Central memory CD8-positive, alpha-beta T cell (primary cell): ENCODE data around the gene FLNA.
"Not testable (repeated sequence)": the region's sequence is repeated elsewhere in the genome, so short reads cannot be mapped to it uniquely, and the experiment has no call there.

Experiments used
- ATAC-seq: fragments of 150-1000 bp; cut with Tn5 transposase; replicated peaks from 2 replicates; pipeline ENCODE4 v1.10.0; 2022; ENCODE audit warnings: mild to moderate bottlenecking, moderate FRiP score, moderate number of reproducible peaks; ENCODE audit not compliant: poor library complexity, severe bottlenecking; ENCODE audit errors: extremely low read depth
- DNase-seq, 2 donors: peaks; one replicate each; pipeline ENCODE4 v3.0.0; 2021; ENCODE audit warnings: low spot score in 2 of 2
- H3K27ac Mint-ChIP-seq: one replicate; pipeline ENCODE4 v1.8.0; 2022; ENCODE audit warnings: low read depth, mild to moderate bottlenecking, moderate library complexity, mixed read lengths
- H3K27me3 Mint-ChIP-seq: one replicate; pipeline ENCODE4 v1.8.0; 2022; ENCODE audit warnings: mixed read lengths
- H3K36me3 Mint-ChIP-seq: one replicate; pipeline ENCODE4 v1.8.0; 2022; ENCODE audit warnings: mild to moderate bottlenecking, moderate library complexity, mixed read lengths; ENCODE audit not compliant: insufficient read depth
- H3K4me1 Mint-ChIP-seq: one replicate; pipeline ENCODE4 v1.8.0; 2022; ENCODE audit warnings: mixed read lengths
- H3K4me3 Mint-ChIP-seq: one replicate; pipeline ENCODE4 v1.8.0; 2022; ENCODE audit warnings: mild to moderate bottlenecking, moderate library complexity, mixed read lengths
- H3K9me3 Mint-ChIP-seq: one replicate; pipeline ENCODE4 v1.8.0; 2022; ENCODE audit warnings: mixed read lengths

FLNA gene

GRCh38 chrX:154403192-154403591, 28.8 kb upstream of the FLNA start:
- DNase-seq (no peak), ATAC-seq (no peak)
- no peaks in the 10 kb centered on the region for H3K9me3 Mint-ChIP-seq
- H3K4me1 Mint-ChIP-seq, result peaks cover 15% of the 10 kb centered on the region
- H3K36me3 Mint-ChIP-seq, result peaks cover 36% of the 10 kb centered on the region
- H3K4me3 Mint-ChIP-seq, result no peak overlapping the region
- H3K27me3 Mint-ChIP-seq, result no peaks in the 10 kb centered on the region
- no peak overlapping the region for H3K27ac Mint-ChIP-seq

GRCh38 chrX:154402622-154403127, 28.2 kb upstream of the FLNA start:
- Mint-ChIP-seq H3K27me3 (no peaks in the 10 kb centered on the region), H3K9me3 (no peaks in the 10 kb centered on the region), H3K36me3 (peaks cover 41% of the 10 kb centered on the region), H3K4me3 (no peak overlapping the region), H3K27ac (no peak overlapping the region), H3K4me1 (peaks cover 18% of the 10 kb centered on the region)
- DNase-seq, result no peak
- no peak for ATAC-seq

DNA sequence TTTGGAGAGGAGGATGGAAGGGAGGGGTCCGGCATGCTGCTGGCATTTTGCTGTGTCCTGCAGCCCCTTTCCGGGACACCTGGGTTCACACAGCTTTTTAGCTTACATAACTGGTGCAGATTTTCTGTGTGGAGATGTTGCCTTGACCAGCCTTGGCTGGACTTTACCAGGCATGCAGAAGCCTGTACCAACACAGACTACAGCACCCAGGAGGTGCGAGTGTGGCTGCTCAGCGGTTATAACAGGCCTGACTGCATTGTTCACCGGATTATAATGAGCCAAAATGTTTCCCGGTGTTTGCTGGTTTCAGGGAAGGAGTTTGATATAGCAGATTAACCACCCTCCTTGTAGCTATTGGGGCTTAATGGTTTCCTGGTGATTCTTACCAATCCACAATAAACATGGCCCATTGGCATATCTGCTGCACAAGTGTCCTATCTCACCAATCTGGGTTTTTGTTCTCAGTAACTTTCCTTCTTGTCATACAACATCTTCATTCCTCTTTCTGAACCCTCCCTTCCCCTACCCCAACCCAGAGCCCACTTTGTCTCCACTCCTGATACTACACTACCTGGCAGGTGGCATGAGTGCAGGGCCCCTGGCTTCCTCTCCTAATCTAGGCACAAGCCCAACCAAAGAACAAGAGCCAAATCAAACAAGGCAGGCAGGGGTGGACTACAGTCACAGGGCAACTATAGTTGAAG, 27.6 kb upstream of the FLNA start:
- H3K4me1 Mint-ChIP-seq, result peaks cover 18% of the 10 kb centered on the region
- no peak overlapping the region for H3K27ac Mint-ChIP-seq
- H3K36me3 Mint-ChIP-seq, result peaks cover 43% of the 10 kb centered on the region
- no peak for DNase-seq
- H3K27me3 Mint-ChIP-seq, result no peaks in the 10 kb centered on the region
- H3K4me3 Mint-ChIP-seq, result no peak overlapping the region
- ATAC-seq, result no peak
- no peaks in the 10 kb centered on the region for H3K9me3 Mint-ChIP-seq

DNA sequence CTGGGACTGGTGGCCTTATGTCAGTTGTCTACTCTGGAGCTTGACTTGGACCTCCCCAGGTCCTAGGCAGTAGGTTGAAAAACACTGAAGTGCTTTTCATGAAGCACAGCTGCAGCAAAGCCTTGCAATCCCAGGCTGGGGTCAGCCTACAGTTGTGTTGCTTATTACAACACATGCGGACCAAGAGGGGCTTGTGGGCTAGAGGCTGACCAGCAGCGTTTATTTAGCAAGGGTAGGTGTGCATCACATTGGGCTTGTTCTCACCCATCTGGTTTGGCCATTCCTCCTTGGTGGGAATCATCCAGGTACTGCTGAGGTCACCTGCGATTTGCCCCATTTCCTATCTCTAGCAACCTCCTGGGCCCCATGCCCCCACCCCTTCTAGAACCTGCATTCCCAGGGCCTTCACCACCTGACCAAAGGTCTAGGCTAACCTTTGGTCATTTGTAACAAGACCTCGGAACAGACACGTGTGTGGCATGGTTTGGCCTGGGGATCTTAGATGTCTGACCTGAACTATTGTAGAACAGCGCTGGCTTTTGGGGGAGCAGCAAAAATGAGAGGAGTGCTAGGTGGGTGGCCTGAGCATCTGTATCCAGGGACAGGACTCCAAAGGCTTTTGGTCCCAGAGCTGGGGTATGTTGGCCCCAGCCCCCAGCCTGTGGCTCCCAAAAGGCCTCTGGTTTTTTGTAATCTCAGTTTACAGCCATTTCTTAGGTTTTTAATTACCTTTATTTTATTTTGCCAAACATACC, 26.8 kb upstream of the FLNA start:
- Mint-ChIP-seq H3K27ac (no peak overlapping the region), H3K9me3 (no peaks in the 10 kb centered on the region), H3K4me3 (peak overlapping the region; percentile 48), H3K27me3 (no peaks in the 10 kb centered on the region), H3K36me3 (peaks cover 45% of the 10 kb centered on the region), H3K4me1 (peaks cover 18% of the 10 kb centered on the region)
- DNase-seq (no peak), ATAC-seq (no peak)

DNA sequence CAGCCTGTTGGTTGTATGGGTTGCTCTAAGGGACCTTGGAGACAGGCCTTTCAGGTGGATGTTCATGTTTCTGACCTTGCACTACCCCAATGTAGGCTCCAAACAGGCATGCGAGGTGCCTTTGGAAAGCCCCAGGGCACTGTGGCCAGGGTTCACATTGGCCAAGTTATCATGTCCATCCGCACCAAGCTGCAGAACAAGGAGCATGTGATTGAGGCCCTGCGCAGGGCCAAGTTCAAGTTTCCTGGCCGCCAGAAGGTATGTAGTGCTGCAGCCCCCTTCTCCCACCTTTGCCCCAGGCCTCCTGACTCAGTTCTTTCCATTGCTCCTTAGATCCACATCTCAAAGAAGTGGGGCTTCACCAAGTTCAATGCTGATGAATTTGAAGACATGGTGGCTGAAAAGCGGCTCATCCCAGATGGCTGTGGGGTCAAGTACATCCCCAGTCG, 26.0 kb upstream of the FLNA start:
- Mint-ChIP-seq H3K4me3 (peak overlapping the region; percentile 98), H3K4me1 (peaks cover 18% of the 10 kb centered on the region), H3K27ac (peak overlapping the region; percentile 99), H3K36me3 (peaks cover 45% of the 10 kb centered on the region)
- H3K9me3 Mint-ChIP-seq, DNase-seq, H3K27me3 Mint-ChIP-seq, ATAC-seq: not testable (repeated sequence)

DNA sequence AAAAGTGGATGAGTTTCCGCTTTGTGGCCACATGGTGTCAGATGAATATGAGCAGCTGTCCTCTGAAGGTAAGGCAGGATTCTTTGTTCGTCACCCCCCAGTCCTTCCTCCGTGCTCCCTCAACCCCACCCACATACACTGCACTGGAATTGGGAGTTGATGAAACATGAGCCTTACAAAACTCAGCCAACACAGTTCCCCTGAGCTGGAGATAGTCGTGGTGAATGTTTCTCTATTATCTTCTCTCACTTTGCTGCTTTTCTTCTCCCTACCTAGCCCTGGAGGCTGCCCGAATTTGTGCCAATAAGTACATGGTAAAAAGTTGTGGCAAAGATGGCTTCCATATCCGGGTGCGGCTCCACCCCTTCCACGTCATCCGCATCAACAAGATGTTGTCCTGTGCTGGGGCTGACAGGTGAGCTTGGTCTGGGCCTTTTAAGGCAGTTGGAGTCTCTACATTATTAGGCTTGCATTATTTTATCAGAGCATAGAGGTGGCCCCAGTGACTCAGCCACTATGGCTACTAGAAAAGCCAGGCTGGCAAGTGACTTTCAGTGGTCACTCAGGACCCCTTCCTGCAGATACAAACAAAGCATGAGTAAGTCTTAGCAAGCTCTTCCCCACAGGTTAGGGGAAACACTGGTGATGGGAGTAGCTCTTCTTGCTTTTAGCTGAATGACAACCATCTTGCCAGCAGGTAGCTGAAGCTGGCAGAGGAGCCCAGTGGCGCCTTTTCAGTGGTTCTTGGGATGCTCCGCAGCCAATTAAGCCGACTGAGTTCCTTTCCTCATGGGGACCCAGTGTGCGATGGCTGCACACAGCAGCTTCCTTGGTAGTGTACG, 25.3 kb upstream of the FLNA start:
- DNase-seq (no peak), ATAC-seq (no peak)

GRCh38 chrX:154398668-154399526, 24.5 kb upstream of the FLNA start:
- Mint-ChIP-seq H3K9me3 (no peaks in the 10 kb centered on the region), H3K4me1 (peaks cover 18% of the 10 kb centered on the region), H3K36me3 (peaks cover 44% of the 10 kb centered on the region), H3K27ac (peak overlapping the region; percentile 99), H3K4me3 (peak overlapping the region; percentile 98), H3K27me3 (no peaks in the 10 kb centered on the region)
- ATAC-seq (peak; percentile 58), DNase-seq (peak; percentile 63 to 76)

More for the DNA sequence above, 25.3 kb upstream of the FLNA start:
- Mint-ChIP-seq H3K27me3 (no peaks in the 10 kb centered on the region), H3K36me3 (peaks cover 44% of the 10 kb centered on the region), H3K27ac (peak overlapping the region; percentile 99), H3K4me3 (peak overlapping the region; percentile 98), H3K4me1 (peaks cover 18% of the 10 kb centered on the region), H3K9me3 (no peaks in the 10 kb centered on the region)

GRCh38 chrX:154397888-154398667, 23.6 kb upstream of the FLNA start, which contains the start of gene RPL10:
Gene RPL10, plus strand, starts transcription at chrX:154398377. Its CDS starts 143 bp downstream, at chrX:154398520.
- peak; percentile 74 to 89 for DNase-seq
- Mint-ChIP-seq H3K27me3 (no peaks in the 10 kb centered on the region), H3K36me3 (peaks cover 42% of the 10 kb centered on the region), H3K9me3 (no peaks in the 10 kb centered on the region), H3K4me1 (peaks cover 18% of the 10 kb centered on the region), H3K4me3 (peak within 1 kb of the TSS; percentile 98), H3K27ac (peak within 1 kb of the TSS; percentile 99)
- peak; percentile 83 for ATAC-seq

DNA sequence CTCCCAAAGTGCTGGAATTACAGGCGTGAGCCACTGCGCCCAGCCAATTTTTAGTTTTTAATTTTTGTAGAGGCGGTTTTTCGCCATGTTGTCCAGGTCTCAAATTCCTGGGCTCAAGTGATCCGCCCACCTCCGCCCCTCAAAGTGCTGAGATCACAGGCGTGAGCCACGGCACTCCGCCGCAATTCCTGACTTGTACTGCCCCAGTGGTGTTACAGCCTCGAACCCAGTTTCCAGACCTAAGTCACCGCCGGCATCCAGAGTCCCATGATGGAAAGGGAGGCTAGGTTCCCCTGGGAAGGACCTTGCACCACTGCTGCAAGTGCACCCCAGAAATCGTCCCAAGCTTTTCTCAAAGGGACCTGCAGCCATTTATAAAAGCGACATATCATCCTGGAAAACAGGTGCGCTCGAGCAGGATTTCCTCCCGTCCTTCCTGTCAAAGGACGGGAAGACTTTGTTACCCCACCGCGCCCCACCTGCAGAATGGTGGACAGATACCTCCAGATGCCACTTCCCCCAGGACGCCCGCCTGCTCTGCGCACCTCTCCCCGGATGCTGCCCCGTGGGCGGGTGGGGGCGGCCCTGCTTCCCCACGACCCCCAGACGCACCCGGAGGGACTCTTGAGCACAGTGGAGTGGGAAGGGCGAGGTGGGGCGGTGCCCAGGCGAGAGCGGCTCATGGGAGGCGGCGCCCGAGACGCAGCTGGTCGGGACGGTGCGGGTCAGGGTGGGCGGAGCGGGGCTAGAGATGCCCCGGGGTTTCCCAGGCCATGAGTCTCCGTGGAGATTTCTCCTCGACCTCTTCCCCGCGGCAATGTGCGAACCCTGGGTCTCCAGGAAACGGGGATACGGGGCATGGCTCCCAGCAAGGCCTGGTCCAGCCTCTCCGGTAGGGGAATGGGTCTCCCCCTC, 22.8 kb upstream of the FLNA start:
- Mint-ChIP-seq H3K4me3 (peak overlapping the region; percentile 98), H3K9me3 (no peaks in the 10 kb centered on the region), H3K27me3 (no peaks in the 10 kb centered on the region), H3K36me3 (peaks cover 40% of the 10 kb centered on the region), H3K27ac (peak overlapping the region; percentile 99), H3K4me1 (peaks cover 18% of the 10 kb centered on the region)
- DNase-seq (no peak), ATAC-seq (peak; percentile 15)

DNA sequence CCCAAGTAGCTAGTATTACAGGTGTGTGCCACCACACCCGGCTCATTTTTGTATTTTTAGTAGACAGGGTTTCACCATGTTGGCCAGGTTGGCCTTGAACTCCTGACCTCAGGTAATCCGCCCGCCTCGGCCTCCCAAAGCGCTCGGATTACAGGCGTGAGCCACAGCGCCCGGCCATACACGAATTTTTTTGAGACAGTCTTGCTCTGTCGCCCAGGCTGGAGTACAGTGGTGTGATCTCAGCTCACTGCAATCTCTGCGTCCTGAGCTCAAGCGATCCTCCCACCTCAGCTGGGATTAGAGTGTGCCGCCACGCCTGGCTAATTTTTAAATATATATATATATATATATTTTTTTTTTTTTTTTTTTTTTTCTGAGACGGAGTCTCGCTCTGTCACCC, 21.9 kb upstream of the FLNA start:
- H3K36me3 Mint-ChIP-seq, result peaks cover 38% of the 10 kb centered on the region
- not testable (repeated sequence) for H3K27ac Mint-ChIP-seq, ATAC-seq, H3K9me3 Mint-ChIP-seq, H3K4me3 Mint-ChIP-seq, H3K27me3 Mint-ChIP-seq, DNase-seq
- H3K4me1 Mint-ChIP-seq, result peaks cover 18% of the 10 kb centered on the region
